GM19099 (cell line): ENCODE data around the gene RTN4R.

ENCODE experiments used
- POLR2A ChIP-seq: IDR thresholded peaks from 3 replicates; pipeline ENCODE4 v1.6.1; 2011; ENCODE audit warnings: low read depth; ENCODE audit not compliant: insufficient read length; ENCODE audit errors: extremely low read depth

The RTN4R gene

DNA sequence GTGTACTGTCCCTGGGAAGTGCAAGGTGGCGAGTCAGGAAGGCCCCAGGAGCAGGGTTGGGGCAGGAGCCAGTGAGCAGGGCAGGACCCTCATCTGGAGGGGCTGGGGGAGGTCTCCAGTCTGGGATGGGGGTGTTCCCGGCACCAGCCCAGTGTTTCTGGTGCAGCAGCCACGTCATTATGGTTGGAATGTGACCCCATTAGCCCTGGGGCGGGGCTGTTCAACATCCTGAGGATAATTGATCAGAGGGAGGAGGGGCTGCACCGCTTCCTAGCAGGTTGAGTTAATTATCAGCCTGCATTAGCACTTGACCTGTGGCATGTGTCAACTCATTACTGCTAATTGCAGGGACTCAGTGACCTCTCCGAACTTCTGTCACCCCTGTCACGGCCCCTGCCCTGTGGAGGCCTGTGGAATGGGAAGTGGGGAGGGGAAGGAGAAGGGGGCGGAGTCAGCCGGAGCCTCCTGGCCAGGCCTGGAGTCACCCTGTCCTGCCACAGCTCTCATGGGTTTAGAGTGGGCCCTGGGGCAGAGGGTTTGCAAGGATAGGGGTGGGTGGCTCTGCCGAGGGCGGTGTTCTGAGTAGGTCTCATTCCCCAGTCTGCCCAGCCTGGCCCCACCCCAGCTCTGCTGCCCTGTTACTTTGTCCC lies 64.4 kb downstream of the RTN4R start:
- TF ChIP-seq POLR2A = no peak

- no peak for TF ChIP-seq POLR2A
Measured at GRCh38 chr22:20203142-20203551, 65.0 kb downstream of the RTN4R start.

GRCh38 chr22:20201837-20202392 lies 66.2 kb downstream of the RTN4R start:
- TF ChIP-seq POLR2A = no peak

- no peak for TF ChIP-seq POLR2A
Measured at GRCh38 chr22:20199906-20200305, 68.2 kb downstream of the RTN4R start.

- TF ChIP-seq POLR2A = no peak
Measured at GRCh38 chr22:20199413-20199842, 68.7 kb downstream of the RTN4R start.

DNA sequence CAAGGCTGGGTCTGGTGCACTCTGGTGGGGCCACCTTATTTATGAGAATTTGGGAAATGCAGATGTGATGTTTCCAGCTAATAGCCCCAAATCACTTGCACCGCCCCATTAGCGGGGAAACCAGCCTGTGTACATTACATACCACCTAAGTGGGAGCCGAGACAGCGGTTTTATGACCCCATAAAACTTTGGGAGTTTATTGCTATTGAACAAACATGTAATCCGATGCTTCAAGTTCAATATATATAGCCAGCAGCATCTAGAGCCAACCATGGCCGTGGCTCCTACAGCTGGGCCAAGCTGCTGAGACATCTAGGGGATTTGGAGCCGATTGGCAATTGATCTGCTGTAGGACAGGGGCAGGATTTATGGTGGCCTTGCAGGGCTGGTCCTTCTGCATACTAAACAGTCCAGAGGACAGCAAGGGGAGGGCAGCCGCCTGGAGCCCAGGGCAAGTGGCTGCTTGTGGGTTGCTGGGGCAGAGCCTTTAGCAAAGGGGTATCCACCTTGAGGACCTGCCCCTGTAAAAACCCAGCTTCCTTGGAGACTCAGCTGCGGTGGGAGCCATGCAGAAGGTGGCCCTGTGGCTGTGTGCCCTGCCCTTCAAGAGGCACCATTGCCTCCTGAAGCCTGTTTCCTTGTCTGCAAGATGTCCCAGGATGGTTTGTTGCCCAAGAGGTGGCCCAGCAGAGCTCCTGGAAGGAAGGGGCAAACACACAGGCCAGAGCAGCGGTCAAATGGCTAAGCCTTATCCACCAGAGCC lies 69.4 kb downstream of the RTN4R start:
- TF ChIP-seq POLR2A = no peak

- TF ChIP-seq POLR2A = no peak
Measured at GRCh38 chr22:20197407-20198030, 70.6 kb downstream of the RTN4R start.

DNA sequence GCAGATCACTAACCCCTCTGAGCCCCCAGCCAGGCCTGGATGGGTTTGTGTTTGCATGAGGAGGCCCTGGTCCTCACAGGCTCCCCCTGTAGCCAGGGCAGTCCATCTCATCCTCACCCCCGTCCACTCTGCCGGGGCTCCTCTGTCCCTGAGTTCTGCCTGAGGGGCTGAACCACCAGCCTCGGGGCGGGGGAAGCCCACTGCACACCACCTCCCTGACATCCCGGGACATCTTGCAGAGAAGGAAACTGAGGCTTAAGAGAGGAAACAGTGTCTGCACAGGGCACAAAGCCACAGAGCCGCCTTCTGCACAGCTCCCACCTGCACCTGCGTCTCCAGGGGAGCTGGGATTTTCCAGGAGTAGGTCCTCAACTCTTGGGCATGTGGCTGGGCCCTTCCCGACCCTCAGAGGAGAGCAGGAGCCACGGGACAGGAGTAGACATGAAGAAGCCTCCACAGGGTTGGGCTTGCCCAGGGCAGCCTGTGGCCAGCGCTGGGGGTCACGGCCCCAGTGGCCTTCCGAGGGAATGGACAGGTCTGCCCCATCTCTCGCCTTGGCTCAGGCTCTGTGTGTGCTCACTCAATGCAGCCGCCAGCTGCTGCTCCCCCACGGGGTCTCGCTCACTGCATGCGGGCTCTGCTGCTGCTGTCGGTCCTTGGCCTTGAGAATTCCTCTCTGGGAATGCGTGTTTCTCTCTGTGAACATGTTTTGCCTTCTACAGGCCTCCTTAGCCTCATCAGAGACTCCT lies 71.8 kb downstream of the RTN4R start:
- no peak for TF ChIP-seq POLR2A

DNA sequence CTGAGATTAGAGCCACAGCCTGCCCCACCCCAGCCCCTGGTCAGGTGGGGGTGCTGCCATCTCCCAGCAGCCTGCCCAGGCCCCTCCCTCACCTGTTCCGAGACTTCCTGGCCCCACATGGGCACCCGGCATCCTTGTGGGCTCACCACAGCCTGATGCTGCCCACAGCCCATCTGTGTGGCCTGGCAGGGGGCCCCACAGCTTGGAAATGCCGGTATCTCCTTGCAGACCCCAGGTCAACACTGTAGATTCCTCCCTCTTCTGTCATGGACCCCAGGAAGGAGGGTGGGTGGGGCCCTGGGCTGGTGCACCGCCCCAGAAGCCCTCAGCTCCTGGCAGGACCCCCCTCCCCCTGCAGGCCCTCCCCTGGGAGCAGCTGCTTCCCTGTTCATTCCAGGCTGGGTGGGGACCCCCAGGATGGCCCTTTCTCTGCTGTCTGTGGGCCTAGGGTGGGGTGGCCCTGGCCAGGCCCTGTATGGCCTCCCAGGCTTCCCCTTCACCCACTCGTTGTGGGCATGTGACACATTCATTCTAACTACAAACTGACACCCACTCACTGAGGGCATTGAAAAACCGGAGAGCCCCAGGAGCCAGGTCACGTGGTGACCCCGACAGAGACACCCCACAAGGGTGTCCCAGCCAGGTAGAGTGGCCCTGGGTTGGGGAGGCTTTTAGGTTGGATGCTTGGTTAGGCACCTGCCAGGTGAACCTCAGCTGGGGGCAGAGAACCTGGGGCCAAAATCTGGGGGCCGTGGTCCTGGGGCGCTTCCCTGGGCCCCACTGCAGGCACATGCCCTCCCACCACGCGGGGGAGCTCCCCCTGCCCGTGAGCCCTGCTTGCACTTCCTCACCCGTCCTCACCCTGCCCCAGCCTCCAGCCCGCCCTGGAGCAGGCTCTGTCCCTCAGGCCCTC lies 73.2 kb downstream of the RTN4R start:
- no peak for TF ChIP-seq POLR2A

DNA sequence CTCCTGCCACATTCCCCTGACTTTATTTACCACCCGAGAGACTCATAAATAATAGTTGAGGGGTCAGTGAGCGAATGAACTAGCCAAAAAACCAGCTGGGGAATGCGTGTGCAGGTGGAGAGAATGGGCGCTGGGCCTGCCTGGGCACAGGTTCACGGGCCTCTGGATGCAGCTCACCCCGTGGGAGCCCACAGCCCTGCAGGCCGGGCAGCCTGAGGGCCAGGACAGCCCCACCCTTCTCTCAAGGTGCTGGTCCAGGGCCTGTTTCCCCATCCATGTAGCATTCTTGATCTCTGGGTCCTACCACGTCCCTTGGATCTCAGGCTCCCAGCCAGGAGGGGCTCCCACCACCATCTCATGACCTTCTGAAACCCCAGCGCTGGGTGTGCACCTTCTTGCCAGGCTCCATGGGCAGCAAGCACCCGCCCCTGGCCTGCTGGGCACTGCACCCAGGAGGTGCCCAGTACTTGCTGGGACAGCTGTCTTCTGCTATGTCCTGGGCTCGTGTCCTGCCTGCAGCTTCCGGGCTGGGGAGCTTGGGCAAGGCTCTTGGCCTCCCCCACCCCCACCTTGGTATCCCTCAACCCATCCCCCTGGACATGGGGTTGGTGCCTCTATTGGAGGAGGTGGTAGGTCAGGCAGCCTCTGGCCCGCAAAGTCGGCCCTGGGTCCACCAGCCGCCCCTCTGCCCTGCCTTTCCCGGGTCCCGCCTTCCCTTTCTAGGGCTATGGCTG lies 74.2 kb downstream of the RTN4R start:
- TF ChIP-seq POLR2A = no peak

DNA sequence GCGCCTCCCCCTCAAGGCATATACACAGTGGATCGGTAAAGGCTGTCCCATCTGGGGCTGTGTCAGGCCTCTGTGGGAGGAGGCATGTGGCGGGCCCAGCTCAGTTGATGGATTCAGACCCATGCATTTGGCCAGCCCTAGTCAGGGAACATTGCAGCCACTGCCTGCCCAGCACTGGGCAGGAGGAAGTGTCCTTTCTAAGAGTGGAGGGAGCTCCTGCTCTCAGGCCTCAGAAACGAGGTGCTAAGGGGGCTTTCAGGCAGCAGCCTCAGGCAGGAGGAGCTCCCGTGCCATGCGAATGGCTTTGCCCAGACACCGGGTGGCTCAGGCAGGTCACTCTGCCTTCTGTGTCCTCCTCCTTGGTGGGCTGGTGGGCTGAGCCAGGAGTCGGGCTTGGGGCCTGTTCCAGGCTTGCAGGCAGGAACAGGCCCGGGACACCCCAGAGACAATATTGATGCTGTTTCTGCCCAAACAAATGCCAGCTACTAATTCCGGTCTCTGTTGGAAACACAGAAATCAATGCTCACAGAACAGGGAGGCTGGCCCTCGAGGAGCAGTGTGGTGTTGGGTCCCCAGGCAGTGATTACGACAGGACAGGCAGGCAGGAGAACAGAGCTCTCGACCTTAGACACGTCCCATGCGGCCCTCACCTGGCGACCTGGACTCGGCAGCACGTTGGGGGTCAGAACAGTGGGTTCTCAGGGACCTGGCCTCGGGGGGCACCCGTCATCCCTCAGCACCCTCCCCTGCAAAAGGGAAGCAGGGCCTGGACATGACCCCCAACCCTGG lies 75.0 kb downstream of the RTN4R start:
- no peak for TF ChIP-seq POLR2A

DNA sequence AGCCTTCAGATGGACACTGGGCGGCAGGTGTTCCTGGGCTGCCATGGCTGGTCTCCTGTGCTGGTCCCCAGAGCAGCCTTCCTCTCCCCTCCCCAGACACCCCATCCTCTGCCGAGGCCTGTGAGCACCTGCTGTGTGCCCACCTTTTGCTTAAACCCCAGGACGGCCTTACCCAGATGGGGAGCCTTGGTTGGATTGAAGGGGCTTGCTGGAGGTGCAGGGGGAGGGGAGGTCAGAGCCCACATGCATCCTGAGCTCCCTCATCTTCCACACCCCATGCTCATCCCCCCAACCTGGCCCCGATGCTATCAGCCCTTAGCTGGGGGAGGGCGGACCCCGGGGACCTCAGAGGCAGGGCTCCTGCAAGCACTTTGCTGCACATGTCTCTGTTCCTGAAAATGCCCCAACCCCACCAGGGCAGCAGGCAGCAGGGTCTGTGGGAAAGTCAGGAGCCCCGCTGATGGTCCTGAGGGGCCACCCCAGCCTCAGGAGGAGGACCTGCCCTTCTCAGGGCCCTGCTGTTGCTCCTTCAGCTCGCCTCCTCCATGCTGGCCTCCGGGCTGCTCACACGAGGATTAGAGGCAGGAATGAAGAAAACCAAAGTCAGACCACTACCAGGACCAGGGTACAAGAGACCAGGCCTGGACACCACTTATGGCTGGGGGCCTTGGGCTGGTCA lies 75.7 kb downstream of the RTN4R start:
- TF ChIP-seq POLR2A = no peak
